K562 (cell line): ENCODE results near the gene XYLB. TPM values are rescaled to one million over a fixed set of nuclear protein-coding genes. Genes with fewer than 3 reads are reported as not detected.

Source experiments
- ATAC-seq: fragments of 200-7000 bp; cut with Tn5 transposase; 3 replicates; pipeline ENCODE4 v1.9.1; 2020; ENCODE audit warnings: moderate library complexity
- BruUV-seq: library from RNA; stranded (reverse); fragments of 400-500 nt; replicated peaks from 2 replicates; lab custom pipeline; 2021; lab: Mats Ljungman, UMichigan
- CTCF ChIA-PET: fragments of 300-600 bp; formaldehyde crosslinking; extraction: SDS; loops from one replicate; lab custom pipeline; 2021; ENCODE audit warnings: low intra/inter-chr PET ratio; lab: Yijun Ruan, JAX
- POLR2A ChIA-PET: fragments of 300-600, 350-650 bp; sonication (Branson Sonifier 250); formaldehyde crosslinking; extraction: SDS; loops from one replicate; lab custom pipeline; 2021; ENCODE audit warnings: antibody characterized with exemption, inconsistent platforms; lab: Yijun Ruan, JAX
- DNase-seq, 4 experiments: peaks; one replicate each; pipeline versions ENCODE4 v3.0.0 to v3.0.0-alpha.2; 2011 to 2018; ENCODE audit warnings: low spot score in 3 of 4, mixed read lengths in 3 of 4; ENCODE audit errors: extremely low read depth in 1 of 4
- FAIRE-seq: peaks from 2 replicates; lab custom pipeline; 2011; peaks lifted over from hg19 to GRCh38; lab: Jason Lieb, UNC
- H2AFZ ChIP-seq: 2 replicates; pipeline ENCODE4 v1.6.0; 2011; ENCODE audit warnings: low read depth, low read length, control low read depth, inconsistent platforms
- H3K27ac ChIP-seq: fragments of 200-600 bp; 3 replicates; pipeline ENCODE4 v1.8.0; 2011; ENCODE audit warnings: low read depth, mild to moderate bottlenecking, control low read depth, inconsistent platforms, low read length, moderate library complexity, mixed read lengths; ENCODE audit errors: extremely low read depth
- H3K27me3 ChIP-seq, 2 experiments: fragments of 300-600 bp in 1 of 2; 2 replicates in 1 of 2; 3 replicates in 1 of 2; pipeline versions ENCODE4 v1.6.0 to v1.8.0; 2011; ENCODE audit warnings: inconsistent platforms in 2 of 2, low read length in 2 of 2, mild to moderate bottlenecking in 1 of 2, mixed read lengths in 1 of 2, moderate library complexity in 1 of 2; ENCODE audit not compliant: control insufficient read depth in 2 of 2, insufficient read depth in 2 of 2
- H3K36me3 ChIP-seq: fragments of 300-600 bp; 3 replicates; pipeline ENCODE4 v1.8.0; 2011; ENCODE audit warnings: mild to moderate bottlenecking, low read length, inconsistent platforms; ENCODE audit not compliant: control insufficient read depth, insufficient read depth
- H3K4me1 ChIP-seq, 2 experiments: fragments of 200-600 bp in 1 of 2; replicated peaks in 1 of 2; 2 replicates in 1 of 2; 3 replicates in 1 of 2; pipeline versions ENCODE4 v1.5.1 to v1.8.0; 2011; ENCODE audit warnings: inconsistent platforms in 2 of 2, low read length in 2 of 2, mild to moderate bottlenecking in 1 of 2, mixed read lengths in 1 of 2, moderate library complexity in 1 of 2; ENCODE audit not compliant: control insufficient read depth in 2 of 2, insufficient read depth in 2 of 2
- H3K4me2 ChIP-seq: 2 replicates; pipeline ENCODE4 v1.6.1; 2011; ENCODE audit warnings: low read length, control low read depth, inconsistent platforms, mixed read lengths; ENCODE audit not compliant: insufficient read depth
- H3K4me3 ChIP-seq: fragments of 200-600 bp; sonication (generic), shearing (Covaris generic); 2 replicates; pipeline ENCODE4 v1.5.1; 2016; ENCODE audit warnings: control low read depth, inconsistent platforms
- H3K79me2 ChIP-seq: fragments of 200-600 bp; 3 replicates; pipeline ENCODE4 v1.8.0; 2011; ENCODE audit warnings: low read length, inconsistent platforms; ENCODE audit not compliant: control insufficient read depth, insufficient read depth
- H3K9ac ChIP-seq, 2 experiments: 2 replicates each; pipeline versions ENCODE4 v1.6.0 to v1.6.1; 2011; ENCODE audit warnings: low read depth in 2 of 2, low read length in 2 of 2, control low read depth in 1 of 2, inconsistent platforms in 1 of 2, mild to moderate bottlenecking in 1 of 2, mixed read lengths in 1 of 2; ENCODE audit not compliant: insufficient read depth in 1 of 2
- H3K9me1 ChIP-seq: one replicate; pipeline ENCODE4 v1.6.0; 2011; ENCODE audit warnings: inconsistent platforms, mild to moderate bottlenecking, low read length, moderate library complexity; ENCODE audit not compliant: control insufficient read depth, insufficient read depth
- H3K9me3 ChIP-seq: replicated peaks from 2 replicates; pipeline ENCODE4 v1.5.1; 2011; ENCODE audit warnings: low read depth, low read length, inconsistent platforms; ENCODE audit not compliant: control insufficient read depth, insufficient read depth
- H4K20me1 ChIP-seq: replicated peaks from 2 replicates; pipeline ENCODE4 v1.6.1; 2011; ENCODE audit warnings: low read length, inconsistent platforms, mixed read lengths; ENCODE audit not compliant: control insufficient read depth, insufficient read depth
- BCOR ChIP-seq: fragments of 450-650 bp; IDR thresholded peaks from 2 replicates; pipeline ENCODE4 v1.6.1; 2016
- CC2D1A ChIP-seq: fragments of 450-650 bp; IDR thresholded peaks from 2 replicates; pipeline ENCODE4 v1.6.1; 2017; ENCODE audit warnings: mild to moderate bottlenecking
- ETV5 ChIP-seq: sonication (generic); formaldehyde crosslinking; IDR thresholded peaks from 2 replicates; pipeline ENCODE4 v1.4.0; 2020; ENCODE audit warnings: low read depth, mild to moderate bottlenecking, missing genetic modification reagents
- GABPB1 ChIP-seq: sonication (generic); formaldehyde crosslinking; IDR thresholded peaks from 2 replicates; pipeline ENCODE4 v1.8.0; 2022; ENCODE audit warnings: mild to moderate bottlenecking, missing genetic modification reagents
- GTF2F1 ChIP-seq: IDR thresholded peaks from 2 replicates; pipeline ENCODE4 v1.6.1; 2011; ENCODE audit warnings: low read depth, low read length, improper control_type of control experiment
- HCFC1 ChIP-seq: IDR thresholded peaks from 2 replicates; pipeline ENCODE4 v1.6.1; 2012; ENCODE audit warnings: low read depth, low read length, improper control_type of control experiment
- L3MBTL2 ChIP-seq: fragments of 450-650 bp; IDR thresholded peaks from 2 replicates; pipeline ENCODE4 v1.6.1; 2016; ENCODE audit warnings: mild to moderate bottlenecking, moderate library complexity
- MYC ChIP-seq, 2 experiments: fragments of 250-450 bp in 1 of 2; sonication (Bioruptor Pico) in 1 of 2; IDR thresholded peaks; 2 replicates each; pipeline versions ENCODE4 v1.5.1 to v1.6.1; 2012 to 2021; ENCODE audit warnings: low read depth in 2 of 2, borderline replicate concordance in 1 of 2, improper control_type of control experiment in 1 of 2, low read length in 1 of 2, mild to moderate bottlenecking in 1 of 2, moderate library complexity in 1 of 2
- RNF2 ChIP-seq: sonication (generic); IDR thresholded peaks from 2 replicates; pipeline ENCODE4 v1.6.1; 2016
- TBL1XR1 ChIP-seq, 2 experiments: IDR thresholded peaks; 2 replicates each; pipeline ENCODE4 v1.6.1; 2012; ENCODE audit warnings: improper control_type of control experiment in 2 of 2, low read length in 2 of 2, mild to moderate bottlenecking in 1 of 2
- YY1 ChIP-seq, 3 experiments: IDR thresholded peaks; 2 replicates each; pipeline ENCODE4 v1.6.1; 2011; ENCODE audit warnings: low read length in 2 of 3, mild to moderate bottlenecking in 2 of 3, moderate library complexity in 2 of 3, borderline replicate concordance in 1 of 3, control low read depth in 1 of 3, low read depth in 1 of 3; ENCODE audit not compliant: insufficient read depth in 3 of 3, insufficient replicate concordance in 2 of 3, control insufficient read depth in 1 of 3, insufficient read length in 1 of 3; ENCODE audit errors: extremely low read depth in 1 of 3
- ZNF232 ChIP-seq: sonication (generic); formaldehyde crosslinking; IDR thresholded peaks from 2 replicates; pipeline ENCODE4 v1.8.0; 2022; ENCODE audit warnings: mild to moderate bottlenecking, missing genetic modification reagents
- ZNF644 ChIP-seq: fragments of 200-800 bp; sonication (Bioruptor generic); IDR thresholded peaks from 2 replicates; pipeline ENCODE4 v1.6.1; 2016; ENCODE audit warnings: low read depth, missing genetic modification characterization, missing compliant biosample characterization
- WGBS: fragments of 100-300 bp; shearing (Covaris generic); methylation state at CpG from one replicate; pipeline ENCODE4 v1.1.6; 2016; ENCODE audit warnings: low coverage, mixed read lengths; ENCODE audit not compliant: insufficient coverage; ENCODE audit errors: missing lambda C conversion rate; 5-methylcytosine and 5-hydroxymethylcytosine counted together
- in situ Hi-C: fragments of 300-500 bp; cut with MboI; formaldehyde crosslinking; loops from 4 replicates; pipeline ENCODE4 v1.15.0; 2018; ENCODE audit warnings: inconsistent platforms, mixed read lengths
- intact Hi-C: fragments of 100-400 bp; cut with micrococcal nuclease; formaldehyde crosslinking; loops from 2 replicates; pipeline ENCODE4 v1.14.2; 2022
- polyA plus RNA-seq, 8 experiments: library from polyadenylated mRNA; depleted of rRNA in 4 of 8; stranded (reverse) in 5 of 8; unstranded in 3 of 8; fragments of >200 nt; fragmentation: Nextera tagmentation in 2 of 8; fragmentation: Illumina TruSeq in 1 of 8; extraction: Ambion mirVana in 2 of 8; extraction: Trizol in 1 of 8; gene quantifications; 2 replicates each; pipeline versions ENCODE4 v1.2.1 to v1.2.3, GENCODE V29; 2011 to 2014; ENCODE audit warnings: inconsistent platforms in 1 of 8, missing spikeins in 1 of 8
- total RNA-seq, 7 experiments: library from RNA; depleted of rRNA in 6 of 7; stranded (reverse); fragments of >200 nt in 6 of 7; fragmentation: Illumina TruSeq in 2 of 7; extraction: Trizol in 2 of 7; gene quantifications; 2 replicates each; pipeline versions ENCODE4 v1.2.1 to v1.2.3, GENCODE V29; 2011 to 2021; ENCODE audit warnings: low replicate concordance in 1 of 7
- TF ChIP-seq, protein P1 (sequence below): fragments of 450-650 bp; formaldehyde crosslinking; IDR thresholded peaks from 2 replicates; pipeline ENCODE4 v1.4.0; 2022; ENCODE audit warnings: missing genetic modification characterization
- TF ChIP-seq, protein P2 (sequence below): sonication (generic); formaldehyde crosslinking; IDR thresholded peaks from 2 replicates; pipeline ENCODE4 v1.8.0; 2022; ENCODE audit warnings: mild to moderate bottlenecking, missing genetic modification reagents, borderline replicate concordance
- TF ChIP-seq, protein P3 (sequence below): fragments of 250-450 bp; sonication (Bioruptor Pico); IDR thresholded peaks from 2 replicates; pipeline ENCODE4 v1.4.0; 2020; ENCODE audit warnings: mild to moderate bottlenecking

Gene XYLB
- total and polyA plus RNA-seq, 9 of the 15 experiments (the other 6 are each of a cell fraction or from before 2014, with no cell fraction given), result 4.0 to 20.2 (median 13.2) TPM

DNA sequence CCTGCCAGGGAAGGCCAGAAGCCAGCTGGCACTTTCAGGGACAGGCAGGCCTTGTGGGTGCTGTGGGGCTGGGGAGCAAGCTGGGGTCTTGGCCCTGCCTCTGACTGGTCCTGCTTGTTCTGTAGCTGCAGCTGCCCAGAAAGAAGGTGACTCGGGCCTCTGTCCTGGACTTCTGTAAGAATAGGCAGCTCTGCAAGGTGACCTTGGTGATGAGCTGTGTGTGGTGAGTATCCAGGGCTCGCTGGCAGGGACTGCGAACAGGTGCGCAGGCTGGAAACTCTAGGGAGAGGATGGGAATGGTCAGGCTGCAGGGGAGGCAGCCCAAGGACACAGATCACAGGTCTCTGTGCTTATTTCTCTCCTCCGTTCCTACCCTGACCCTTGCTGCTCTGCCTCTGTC is 33.3 kb upstream of the XYLB start:
- ATAC-seq, result no peak
- Histone ChIP-seq H3K4me2 (no peak overlapping the region), H3K4me3 (no peak overlapping the region), H3K36me3 (no peaks in the 10 kb centered on the region), H3K27me3 (peaks cover 23 to 86% of the 10 kb centered on the region in 2 experiments), H4K20me1 (no peaks in the 10 kb centered on the region), H3K79me2 (no peaks in the 10 kb centered on the region), H2AFZ (no peak overlapping the region), H3K9ac (0 out of 4 replicates have a peak overlapping the region, but pooled peaks of 1 of the 2 experiments have one; percentile 21), H3K4me1 (peaks cover 0 to 7% of the 10 kb centered on the region in 2 experiments; a peak in 2 of 5 replicates), H3K9me1 (no peaks in the 10 kb centered on the region), H3K9me3 (no peaks in the 10 kb centered on the region), H3K27ac (no peak overlapping the region)
- CTCF ChIA-PET, result no interaction called here
- no TSS peak for BruUV-seq
- POLR2A ChIA-PET, result no interaction called here
- DNase-seq, result no peak
- in situ Hi-C loops, result no loop called here
- FAIRE-seq, result no peak
- no peak for TF ChIP-seq GTF2F1
- TF ChIP-seq L3MBTL2, result no peak
- no peak for TF ChIP-seq GABPB1 (CRISPR knock-in tag)
- TF ChIP-seq, protein P1, sequence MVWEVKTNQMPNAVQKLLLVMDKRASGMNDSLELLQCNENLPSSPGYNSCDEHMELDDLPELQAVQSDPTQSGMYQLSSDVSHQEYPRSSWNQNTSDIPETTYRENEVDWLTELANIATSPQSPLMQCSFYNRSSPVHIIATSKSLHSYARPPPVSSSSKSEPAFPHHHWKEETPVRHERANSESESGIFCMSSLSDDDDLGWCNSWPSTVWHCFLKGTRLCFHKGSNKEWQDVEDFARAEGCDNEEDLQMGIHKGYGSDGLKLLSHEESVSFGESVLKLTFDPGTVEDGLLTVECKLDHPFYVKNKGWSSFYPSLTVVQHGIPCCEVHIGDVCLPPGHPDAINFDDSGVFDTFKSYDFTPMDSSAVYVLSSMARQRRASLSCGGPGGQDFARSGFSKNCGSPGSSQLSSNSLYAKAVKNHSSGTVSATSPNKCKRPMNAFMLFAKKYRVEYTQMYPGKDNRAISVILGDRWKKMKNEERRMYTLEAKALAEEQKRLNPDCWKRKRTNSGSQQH (CRISPR knock-in tag), result no peak
- no peak for TF ChIP-seq ETV5 (CRISPR knock-in tag)
- no peak for TF ChIP-seq YY1 (IDR thresholded peaks at IDR 0.05; ENCODE audit: borderline replicate concordance in 1 of 3, control insufficient read depth in 1 of 3, extremely low read depth in 1 of 3, insufficient read depth in 3 of 3, insufficient read length in 1 of 3, insufficient replicate concordance in 2 of 3, low read depth in 1 of 3, low read length in 2 of 3)
- TF ChIP-seq, protein P2, sequence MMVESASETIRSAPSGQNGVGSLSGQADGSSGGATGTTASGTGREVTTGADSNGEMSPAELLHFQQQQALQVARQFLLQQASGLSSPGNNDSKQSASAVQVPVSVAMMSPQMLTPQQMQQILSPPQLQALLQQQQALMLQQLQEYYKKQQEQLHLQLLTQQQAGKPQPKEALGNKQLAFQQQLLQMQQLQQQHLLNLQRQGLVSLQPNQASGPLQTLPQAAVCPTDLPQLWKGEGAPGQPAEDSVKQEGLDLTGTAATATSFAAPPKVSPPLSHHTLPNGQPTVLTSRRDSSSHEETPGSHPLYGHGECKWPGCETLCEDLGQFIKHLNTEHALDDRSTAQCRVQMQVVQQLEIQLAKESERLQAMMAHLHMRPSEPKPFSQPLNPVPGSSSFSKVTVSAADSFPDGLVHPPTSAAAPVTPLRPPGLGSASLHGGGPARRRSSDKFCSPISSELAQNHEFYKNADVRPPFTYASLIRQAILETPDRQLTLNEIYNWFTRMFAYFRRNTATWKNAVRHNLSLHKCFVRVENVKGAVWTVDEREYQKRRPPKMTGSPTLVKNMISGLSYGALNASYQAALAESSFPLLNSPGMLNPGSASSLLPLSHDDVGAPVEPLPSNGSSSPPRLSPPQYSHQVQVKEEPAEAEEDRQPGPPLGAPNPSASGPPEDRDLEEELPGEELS (CRISPR knock-in tag), result no peak
- no peak for TF ChIP-seq ZNF644 (tag)
- no peak for TF ChIP-seq CC2D1A
- TF ChIP-seq HCFC1, result no peak
- no peak for TF ChIP-seq RNF2
- TF ChIP-seq BCOR, result no peak
- TF ChIP-seq, protein P3, sequence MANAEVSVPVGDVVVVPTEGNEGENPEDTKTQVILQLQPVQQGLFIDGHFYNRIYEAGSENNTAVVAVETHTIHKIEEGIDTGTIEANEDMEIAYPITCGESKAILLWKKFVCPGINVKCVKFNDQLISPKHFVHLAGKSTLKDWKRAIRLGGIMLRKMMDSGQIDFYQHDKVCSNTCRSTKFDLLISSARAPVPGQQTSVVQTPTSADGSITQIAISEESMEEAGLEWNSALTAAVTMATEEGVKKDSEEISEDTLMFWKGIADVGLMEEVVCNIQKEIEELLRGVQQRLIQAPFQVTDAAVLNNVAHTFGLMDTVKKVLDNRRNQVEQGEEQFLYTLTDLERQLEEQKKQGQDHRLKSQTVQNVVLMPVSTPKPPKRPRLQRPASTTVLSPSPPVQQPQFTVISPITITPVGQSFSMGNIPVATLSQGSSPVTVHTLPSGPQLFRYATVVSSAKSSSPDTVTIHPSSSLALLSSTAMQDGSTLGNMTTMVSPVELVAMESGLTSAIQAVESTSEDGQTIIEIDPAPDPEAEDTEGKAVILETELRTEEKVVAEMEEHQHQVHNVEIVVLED (CRISPR knock-in tag), result no peak
- no peak for TF ChIP-seq TBL1XR1 (IDR thresholded peaks at IDR 0.05; ENCODE audit: low read length in 2 of 2)
- no peak for TF ChIP-seq MYC (IDR thresholded peaks at IDR 0.05; ENCODE audit: low read depth, low read length)
- TF ChIP-seq MYC (CRISPR knock-in tag; IDR thresholded peaks at IDR 0.05; ENCODE audit: borderline replicate concordance, low read depth), result no peak
- TF ChIP-seq ZNF232 (CRISPR knock-in tag), result no peak
- TF ChIP-seq, all 486 proteins: peak for 0
- intact Hi-C loops, result no loop called here
- WGBS, result 33% methylated on average over 4 of the region's 5 CpGs
